Fibroblast of villous mesenchyme (primary cell): ENCODE data around the gene FLAD1. TPM values are rescaled to one million over a fixed set of nuclear protein-coding genes. Genes with fewer than 3 reads are reported as not detected.

Experiments used
- DNase-seq: peaks from one replicate; pipeline ENCODE4 v3.0.0-alpha.2; 2010; ENCODE audit warnings: low read depth
- H3K4me3 ChIP-seq: 2 replicates; pipeline ENCODE4 v1.5.1; 2011; ENCODE audit warnings: low read depth, mild to moderate bottlenecking, low read length
- CTCF ChIP-seq: IDR thresholded peaks from 2 replicates; pipeline ENCODE4 v1.5.1; 2012; ENCODE audit warnings: low read depth, mild to moderate bottlenecking, low read length; ENCODE audit not compliant: insufficient read depth
- total RNA-seq: library from RNA; depleted of rRNA; stranded (reverse); fragments of >200 nt; gene quantifications from 2 replicates; pipeline ENCODE4 v1.2.3, GENCODE V29; 2012

The FLAD1 gene
- total RNA-seq, 1 donor, result 22.9 TPM

- no peak overlapping the region for H3K4me3 ChIP-seq
- no peak for DNase-seq
- TF ChIP-seq CTCF, result no peak
Measured at GRCh38 chr1:155023627-155024026, 40.5 kb downstream of the FLAD1 start.

GRCh38 chr1:155024315-155024714 is 41.2 kb downstream of the FLAD1 start:
- no peak for TF ChIP-seq CTCF
- H3K4me3 ChIP-seq, result no peak overlapping the region
- DNase-seq, result no peak

GRCh38 chr1:155026154-155026553 is 43.0 kb downstream of the FLAD1 start:
- no peak for DNase-seq
- no peak overlapping the region for H3K4me3 ChIP-seq
- TF ChIP-seq CTCF, result no peak

- DNase-seq, result no peak
- TF ChIP-seq CTCF, result no peak
- H3K4me3 ChIP-seq, result no peak overlapping the region
Measured at GRCh38 chr1:155026588-155026987, 43.4 kb downstream of the FLAD1 start.

- DNase-seq, result no peak
- H3K4me3 ChIP-seq, result no peak overlapping the region
- TF ChIP-seq CTCF, result no peak
Measured at GRCh38 chr1:155029513-155030242, 46.5 kb downstream of the FLAD1 start.

GRCh38 chr1:155030243-155030795 is 47.2 kb downstream of the FLAD1 start:
- no peak for DNase-seq
- no peak for TF ChIP-seq CTCF

GRCh38 chr1:155030899-155031298 is 47.8 kb downstream of the FLAD1 start:
- DNase-seq, result no peak
- H3K4me3 ChIP-seq, result no peak overlapping the region
- TF ChIP-seq CTCF, result no peak

More at GRCh38 chr1:155030243-155030795, 47.2 kb downstream of the FLAD1 start:
- no peak overlapping the region for H3K4me3 ChIP-seq
